GM21367 (cell line): Measurements from ENCODE around the gene PPFIBP2.

Experiments used
- ATAC-seq: cut with Tn5 transposase; IDR thresholded peaks from one replicate; pipeline ENCODE4 v1.9.1; 2021; ENCODE audit not compliant: unreplicated experiment

The PPFIBP2 gene

DNA sequence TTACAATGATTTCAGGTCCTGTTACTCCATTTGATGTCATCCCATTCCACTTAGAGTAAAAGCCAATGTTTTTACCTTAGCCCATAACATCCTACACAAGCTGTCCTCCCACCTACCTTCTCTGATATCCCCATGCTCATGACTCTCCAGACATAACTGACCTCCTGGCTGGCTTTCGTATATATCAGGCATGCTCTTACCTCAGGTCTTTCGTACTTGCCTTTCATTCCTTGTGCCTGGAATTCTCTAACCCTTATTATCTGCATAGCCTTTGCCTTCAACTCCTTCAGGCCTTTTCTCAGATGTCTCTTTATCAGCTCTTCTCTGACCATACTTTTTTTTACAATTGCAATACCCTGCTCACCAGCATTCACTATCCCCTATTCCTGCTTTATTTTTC lies 169.8 kb downstream of the PPFIBP2 start:
- ATAC-seq = no peak

GRCh38 chr11:7686761-7687160 lies 173.0 kb downstream of the PPFIBP2 start:
- ATAC-seq = no peak

- ATAC-seq = no peak
Measured at GRCh38 chr11:7687386-7687785, 173.6 kb downstream of the PPFIBP2 start.

DNA sequence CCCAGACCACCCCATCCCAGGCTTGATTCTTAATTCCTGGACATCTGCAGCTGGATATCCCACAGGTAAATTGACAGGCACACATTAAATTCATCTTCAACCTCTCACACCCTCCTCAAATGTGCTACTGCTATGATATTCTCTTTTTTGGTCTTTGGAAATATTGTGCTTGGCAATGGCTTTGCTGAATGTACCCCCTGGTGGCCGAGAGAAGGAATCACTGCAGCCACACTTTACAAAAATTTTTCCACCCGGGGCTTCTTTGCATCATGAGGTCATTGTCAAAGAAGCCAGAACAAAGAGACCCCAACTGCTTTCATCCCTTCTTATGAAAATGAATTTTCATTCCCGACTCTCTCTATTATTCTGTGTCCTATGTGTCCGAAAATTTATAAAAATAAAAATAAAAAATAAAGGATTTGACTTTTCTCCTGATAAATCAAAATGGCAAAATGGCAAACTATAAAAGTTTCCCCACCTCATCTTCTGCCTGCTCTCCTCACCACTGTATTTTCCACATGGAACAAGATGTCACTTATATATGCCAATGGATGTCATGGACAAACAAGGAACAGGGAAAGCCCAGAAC lies 174.5 kb downstream of the PPFIBP2 start:
- no peak for ATAC-seq

- ATAC-seq = no peak
Measured at GRCh38 chr11:7689239-7689638, 175.4 kb downstream of the PPFIBP2 start.

DNA sequence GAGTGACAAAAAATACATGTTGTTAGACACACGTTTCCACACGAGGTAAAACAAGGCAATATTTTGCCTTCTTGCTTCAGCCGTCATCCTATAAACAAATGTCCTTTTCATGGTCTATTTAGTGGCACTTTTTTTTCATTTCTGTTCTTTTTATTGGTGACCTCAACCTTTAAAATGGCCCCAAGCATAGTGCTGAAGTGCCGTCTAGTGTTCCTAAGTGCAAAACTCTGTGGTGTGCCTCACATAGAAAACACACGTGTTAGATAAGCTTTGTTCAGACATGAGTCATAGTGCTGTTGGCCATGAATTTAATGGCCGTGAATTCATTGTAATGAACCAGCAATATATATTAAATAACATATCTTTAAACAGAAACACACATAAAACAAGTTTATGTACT lies 176.8 kb downstream of the PPFIBP2 start:
- no peak for ATAC-seq

GRCh38 chr11:7691759-7692350 lies 178.1 kb downstream of the PPFIBP2 start:
- ATAC-seq = no peak

- no peak for ATAC-seq
Measured at GRCh38 chr11:7692426-7692825, 178.6 kb downstream of the PPFIBP2 start.

GRCh38 chr11:7694235-7694634 lies 180.4 kb downstream of the PPFIBP2 start:
- no peak for ATAC-seq

DNA sequence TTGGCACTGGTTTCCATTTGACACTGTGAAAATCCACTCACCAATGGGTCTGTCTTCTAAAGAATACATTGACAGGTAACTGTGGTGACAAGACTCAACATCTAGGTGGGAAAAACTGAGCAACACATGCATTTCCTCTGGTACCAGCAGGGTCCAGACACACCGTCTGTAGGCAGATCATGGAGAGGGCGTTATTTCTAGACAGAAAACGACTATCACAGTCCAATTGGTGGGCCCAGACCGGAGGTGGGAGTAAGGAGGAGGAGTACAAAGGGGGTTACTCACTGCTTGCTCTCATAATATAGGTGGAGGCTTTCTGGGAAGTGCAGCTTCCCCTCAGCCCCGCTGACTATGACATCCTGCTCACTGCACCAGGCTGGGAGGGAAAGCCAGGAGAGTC lies 182.6 kb downstream of the PPFIBP2 start:
- no peak for ATAC-seq
